Prostate gland (tissue), 2 donors: Measurements from ENCODE around the gene PLEKHA7. TPM values are rescaled to one million over a fixed set of nuclear protein-coding genes. Genes with fewer than 3 reads are reported as not detected.
A peak's percentile ranks its signal among the peaks of the same experiment; 100 is the strongest.

Source experiments
- DNase-seq: peaks from one replicate; pipeline ENCODE4 v3.0.0-alpha.2; 2019; ENCODE audit warnings: low spot score
- H3K27ac ChIP-seq, 2 donors: fragments of 200-600 bp; sonication (generic); 2 replicates each; pipeline ENCODE4 v1.5.1; 2017 to 2019
- H3K27me3 ChIP-seq: fragments of 200-600 bp; sonication (generic); replicated peaks from 2 replicates; pipeline ENCODE4 v1.5.1; 2019; ENCODE audit not compliant: insufficient read depth
- H3K36me3 ChIP-seq, 2 donors: fragments of 200-600 bp; sonication (generic); 1 replicate in 1 of 2; 2 replicates in 1 of 2; pipeline versions ENCODE4 v1.5.1 to v1.8.1; 2017 to 2019
- H3K4me1 ChIP-seq: fragments of 200-600 bp; sonication (generic); replicated peaks from 2 replicates; pipeline ENCODE4 v1.5.1; 2019
- H3K4me3 ChIP-seq, 2 donors: fragments of 200-600 bp; sonication (generic); 2 replicates each; pipeline ENCODE4 v1.5.1; 2017 to 2019
- H3K9me3 ChIP-seq: fragments of 200-600 bp; sonication (generic); 2 replicates; pipeline ENCODE4 v1.5.1; 2017
- CTCF ChIP-seq, 4 experiments: fragments of 200-600 bp in 2 of 4; fragments of 450-650 bp in 2 of 4; sonication (generic) in 2 of 4; IDR thresholded peaks; 1 replicate in 3 of 4; 2 replicates in 1 of 4; pipeline ENCODE4 v1.5.1; 2016 to 2019; ENCODE audit warnings: antibody characterized with exemption in 4 of 4, mild to moderate bottlenecking in 2 of 4, moderate library complexity in 2 of 4
- POLR2A ChIP-seq: fragments of 450-650 bp; IDR thresholded peaks from one replicate; pipeline ENCODE4 v1.6.1; 2016; ENCODE audit warnings: antibody characterized with exemption, mild to moderate bottlenecking
- POLR2AphosphoS5 ChIP-seq: sonication (generic); formaldehyde crosslinking; IDR thresholded peaks from one replicate; pipeline ENCODE4 v1.6.1; 2017; ENCODE audit warnings: antibody characterized with exemption
- WGBS: methylation state at CpG from one replicate; pipeline ENCODE4 v1.1.5; 2018; 5-methylcytosine and 5-hydroxymethylcytosine counted together
- intact Hi-C: fragments of 100-400 bp; cut with DNase I; formaldehyde crosslinking; loops from one replicate; pipeline ENCODE4 v1.14.2; 2022
- total RNA-seq, 2 donors: library from RNA; depleted of rRNA; stranded (reverse); fragments of >200 nt; gene quantifications; one replicate each; pipeline ENCODE4 v1.1.0, GENCODE V29; 2016

The PLEKHA7 gene
- total RNA-seq, 2 donors from 2014 or later: 14.6 to 38.3 TPM

DNA sequence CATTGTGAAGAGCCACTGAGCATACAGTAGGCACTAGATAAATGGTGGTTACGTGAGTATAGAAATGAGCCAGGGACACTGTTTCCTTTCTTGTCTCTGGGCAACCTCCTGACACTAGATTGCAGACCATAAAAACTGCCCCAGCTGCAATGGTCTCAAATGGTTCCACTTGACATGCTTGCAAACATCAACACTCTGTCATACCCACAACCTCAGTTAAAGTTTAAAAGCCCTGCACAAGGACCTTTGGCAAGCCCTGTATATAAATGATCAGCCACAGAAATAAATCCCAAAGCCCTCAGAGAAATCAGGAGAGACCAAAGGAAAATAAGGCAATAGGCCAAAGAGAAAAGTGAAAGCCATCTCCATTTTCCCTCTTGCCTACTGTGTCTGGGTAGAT is 20.7 kb downstream of the PLEKHA7 start:
- no peak overlapping the region for H3K27ac ChIP-seq
- WGBS: 83% methylated on average over 1 of the region's 1 CpG
- H3K27me3 ChIP-seq: no peaks in the 10 kb centered on the region
- H3K4me3 ChIP-seq: no peak overlapping the region
- TF ChIP-seq POLR2A (no peak), CTCF (IDR thresholded peaks at IDR 0.05) (no peak), POLR2AphosphoS5 (no peak)
- H3K9me3 ChIP-seq: no peaks in the 10 kb centered on the region
- no peak for DNase-seq
- no peaks in the 10 kb centered on the region for H3K36me3 ChIP-seq
- H3K4me1 ChIP-seq: no peaks in the 10 kb centered on the region
- intact Hi-C loops: no loop called here

- 67% methylated on average over 3 of the region's 3 CpGs for WGBS
- Histone ChIP-seq H3K27me3 (no peaks in the 10 kb centered on the region), H3K9me3 (no peaks in the 10 kb centered on the region), H3K27ac (no peak overlapping the region), H3K4me3 (no peak overlapping the region), H3K36me3 (no peaks in the 10 kb centered on the region), H3K4me1 (no peaks in the 10 kb centered on the region)
- intact Hi-C loops: no loop called here
- TF ChIP-seq POLR2AphosphoS5 (no peak), POLR2A (no peak), CTCF (IDR thresholded peaks at IDR 0.05) (no peak)
- no peak for DNase-seq
These were observed 21.4 kb downstream of the PLEKHA7 start for GRCh38 chr11:16992846-16993245.

DNA sequence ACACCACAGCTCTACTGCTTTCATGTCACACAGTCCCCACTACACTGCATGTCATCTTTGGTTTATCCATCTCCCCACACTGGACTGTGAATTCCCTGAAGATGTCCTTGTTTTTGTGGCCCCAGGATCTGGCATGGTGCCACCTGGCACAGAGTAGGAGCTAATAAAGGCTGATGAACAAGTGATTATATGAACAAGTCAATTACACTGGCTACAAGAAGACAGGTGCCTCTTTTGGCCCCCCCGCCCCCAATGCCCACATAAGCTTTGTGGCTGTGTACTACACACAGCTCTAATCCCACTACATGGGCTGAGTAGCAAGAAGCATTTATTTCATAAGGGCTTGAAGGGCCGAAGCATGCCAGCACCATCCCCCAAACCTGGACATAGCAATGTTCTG is 24.7 kb downstream of the PLEKHA7 start:
- H3K4me1 ChIP-seq: peaks cover 13% of the 10 kb centered on the region
- no peaks in the 10 kb centered on the region for H3K27me3 ChIP-seq
- no peaks in the 10 kb centered on the region for H3K9me3 ChIP-seq
- H3K36me3 ChIP-seq: no peaks in the 10 kb centered on the region
- TF ChIP-seq CTCF (IDR thresholded peaks at IDR 0.05): no peak
- no peak for TF ChIP-seq POLR2A
- no peak for TF ChIP-seq POLR2AphosphoS5
- H3K4me3 ChIP-seq: no peak overlapping the region
- H3K27ac ChIP-seq: no peak overlapping the region
- no peak for DNase-seq
- intact Hi-C loops: no loop called here
- WGBS: 91% methylated on average over 2 of the region's 2 CpGs

GRCh38 chr11:16987205-16987568 is 27.0 kb downstream of the PLEKHA7 start:
- peak overlapping the region; percentile 35 to 66 for H3K27ac ChIP-seq
- peak; percentile 13 for DNase-seq
- no peak overlapping the region for H3K4me3 ChIP-seq
- TF ChIP-seq POLR2A (no peak), POLR2AphosphoS5 (no peak), CTCF (IDR thresholded peaks at IDR 0.05) (no peak)
- no peaks in the 10 kb centered on the region for H3K27me3 ChIP-seq
- peaks cover 13% of the 10 kb centered on the region for H3K4me1 ChIP-seq
- H3K9me3 ChIP-seq: no peaks in the 10 kb centered on the region
- WGBS: 40% methylated on average over 6 of the region's 6 CpGs
- intact Hi-C loops: no loop called here
- no peaks in the 10 kb centered on the region for H3K36me3 ChIP-seq

- intact Hi-C loops: no loop called here
- H3K9me3 ChIP-seq: no peaks in the 10 kb centered on the region
- DNase-seq: peak; percentile 78
- H3K4me3 ChIP-seq: no peak overlapping the region
- peaks cover 13% of the 10 kb centered on the region for H3K4me1 ChIP-seq
- no peaks in the 10 kb centered on the region for H3K27me3 ChIP-seq
- WGBS: 37% methylated on average over 5 of the region's 5 CpGs
- TF ChIP-seq POLR2A (no peak), CTCF (IDR thresholded peaks at IDR 0.05) (peak in 1 of 4 experiments; percentile 38)
- no peaks in the 10 kb centered on the region for H3K36me3 ChIP-seq
- H3K27ac ChIP-seq: peak overlapping the region; percentile 35 to 66
These were observed 27.6 kb downstream of the PLEKHA7 start for GRCh38 chr11:16986434-16987204.
